H1 (cell line): ENCODE results near the gene ABCG1. TPM values are rescaled to one million over a fixed set of nuclear protein-coding genes. Genes with fewer than 3 reads are reported as not detected.

Experiments
- CTCF ChIA-PET: fragments of 300-600 bp; sonication (Branson Sonifier 250); formaldehyde crosslinking; loops from one replicate; lab custom pipeline; 2021; ENCODE audit not compliant: partially characterized antibody; lab: Charles Lee
- POLR2A ChIA-PET: fragments of 300-600 bp; sonication (Branson Sonifier 250); formaldehyde crosslinking; loops from one replicate; lab custom pipeline; 2021; ENCODE audit warnings: inconsistent platforms; ENCODE audit not compliant: partially characterized antibody; lab: Charles Lee
- DNase-seq, 2 experiments: peaks; one replicate each; pipeline versions ENCODE4 v3.0.0 to v3.0.0-alpha.2; 2010 to 2022; ENCODE audit warnings: low spot score in 2 of 2, low read depth in 1 of 2, mixed read lengths in 1 of 2
- FAIRE-seq: peaks from 2 replicates; lab custom pipeline; 2011; peaks lifted over from hg19 to GRCh38; lab: Jason Lieb, UNC
- H2AFZ ChIP-seq: 2 replicates; pipeline ENCODE4 v1.8.1; 2012; ENCODE audit warnings: low read length, inconsistent platforms
- H2AK5ac ChIP-seq: 2 replicates; pipeline ENCODE4 v1.6.1; 2013; ENCODE audit warnings: low read depth, low read length
- H2BK120ac ChIP-seq: replicated peaks from 2 replicates; pipeline ENCODE3; 2013; ENCODE audit warnings: low read depth, low read length, inconsistent platforms
- H2BK12ac ChIP-seq: 2 replicates; pipeline ENCODE4 v1.6.1; 2013; ENCODE audit warnings: low read depth, low read length
- H2BK15ac ChIP-seq: 2 replicates; pipeline ENCODE4 v1.6.1; 2013; ENCODE audit warnings: low read length
- H2BK20ac ChIP-seq: 2 replicates; pipeline ENCODE4 v1.6.1; 2013; ENCODE audit warnings: low read length
- H2BK5ac ChIP-seq: 2 replicates; pipeline ENCODE4 v1.6.1; 2013; ENCODE audit warnings: low read depth, low read length
- H3K14ac ChIP-seq: 2 replicates; pipeline ENCODE4 v1.6.1; 2013; ENCODE audit warnings: inconsistent platforms; ENCODE audit not compliant: insufficient read length
- H3K18ac ChIP-seq: 2 replicates; pipeline ENCODE4 v1.6.1; 2013; ENCODE audit warnings: low read length; ENCODE audit errors: extremely low read depth
- H3K23ac ChIP-seq: 2 replicates; pipeline ENCODE4 v1.6.1; 2013; ENCODE audit warnings: inconsistent platforms; ENCODE audit not compliant: insufficient read length
- H3K23me2 ChIP-seq: 2 replicates; pipeline ENCODE4 v1.6.1; 2013; ENCODE audit warnings: low read depth, low read length
- H3K27ac ChIP-seq: 2 replicates; pipeline ENCODE4 v1.6.1; 2011; ENCODE audit warnings: low read depth, low read length, inconsistent platforms
- H3K27me3 ChIP-seq, 4 experiments: replicated peaks in 1 of 4; 1 replicate in 1 of 4; 2 replicates in 3 of 4; pipeline versions ENCODE4 v1.6.1 to v1.8.1; 2011 to 2013; ENCODE audit warnings: low read length in 3 of 4, mild to moderate bottlenecking in 3 of 4, inconsistent platforms in 2 of 4, mixed read lengths in 2 of 4, moderate library complexity in 1 of 4; ENCODE audit not compliant: control insufficient read depth in 3 of 4, insufficient read depth in 3 of 4; ENCODE audit errors: extremely low read depth in 1 of 4
- H3K36me3 ChIP-seq, 4 experiments: 2 replicates each; pipeline versions ENCODE4 v1.6.1 to v1.8.1; 2011 to 2013; ENCODE audit warnings: mild to moderate bottlenecking in 4 of 4, low read length in 3 of 4, moderate library complexity in 2 of 4, control low read depth in 1 of 4, inconsistent platforms in 1 of 4; ENCODE audit not compliant: insufficient read depth in 4 of 4, control insufficient read depth in 2 of 4
- H3K4ac ChIP-seq: replicated peaks from 2 replicates; pipeline ENCODE3; 2013; ENCODE audit warnings: low read length, low read depth, mixed read lengths, inconsistent platforms; ENCODE audit not compliant: insufficient read length
- H3K4me1 ChIP-seq, 4 experiments: replicated peaks in 1 of 4; 1 replicate in 1 of 4; 2 replicates in 3 of 4; pipeline versions ENCODE4 v1.6.1 to v1.8.1; 2011 to 2013; ENCODE audit warnings: low read length in 3 of 4, inconsistent platforms in 2 of 4, mixed read lengths in 1 of 4; ENCODE audit not compliant: insufficient read depth in 4 of 4, control insufficient read depth in 3 of 4
- H3K4me2 ChIP-seq, 2 experiments: 2 replicates each; pipeline versions ENCODE4 v1.6.1 to v1.8.1; 2011 to 2013; ENCODE audit warnings: low read depth in 2 of 2, low read length in 2 of 2, control low read depth in 1 of 2, inconsistent platforms in 1 of 2, mild to moderate bottlenecking in 1 of 2; ENCODE audit not compliant: insufficient read depth in 1 of 2
- H3K4me3 ChIP-seq, 4 experiments: fragments of 200-600, 300-600 bp in 1 of 4; sonication (generic), shearing (Covaris generic), sonication (Bioruptor Twin) in 1 of 4; 2 replicates each; pipeline versions ENCODE4 v1.5.1 to v1.8.1; 2011 to 2016; ENCODE audit warnings: low read length in 4 of 4, low read depth in 3 of 4, control low read depth in 2 of 4, inconsistent platforms in 2 of 4, mild to moderate bottlenecking in 2 of 4, mixed read lengths in 1 of 4, moderate library complexity in 1 of 4; ENCODE audit not compliant: insufficient read depth in 2 of 4; ENCODE audit errors: extremely low read depth in 1 of 4
- H3K56ac ChIP-seq: replicated peaks from 2 replicates; pipeline ENCODE3; 2013; ENCODE audit warnings: low read depth, mild to moderate bottlenecking, mixed read lengths, low read length, inconsistent platforms; ENCODE audit not compliant: insufficient read length
- H3K79me1 ChIP-seq: 2 replicates; pipeline ENCODE4 v1.6.1; 2013; ENCODE audit warnings: low read depth, low read length, control low read depth
- H3K79me2 ChIP-seq, 2 experiments: 2 replicates each; pipeline versions ENCODE4 v1.6.1 to v1.8.1; 2012 to 2013; ENCODE audit warnings: low read length in 2 of 2, mild to moderate bottlenecking in 2 of 2, inconsistent platforms in 1 of 2; ENCODE audit not compliant: insufficient read depth in 2 of 2, control insufficient read depth in 1 of 2
- H3K9ac ChIP-seq, 4 experiments: replicated peaks in 1 of 4; 1 replicate in 1 of 4; 2 replicates in 3 of 4; pipeline versions ENCODE4 v1.6.1 to v1.8.1; 2011 to 2013; ENCODE audit warnings: low read depth in 3 of 4, low read length in 3 of 4, control low read depth in 2 of 4, mild to moderate bottlenecking in 2 of 4, moderate library complexity in 2 of 4, inconsistent platforms in 1 of 4; ENCODE audit errors: extremely low read depth in 1 of 4
- H3K9me3 ChIP-seq, 2 experiments: 2 replicates each; pipeline versions ENCODE4 v1.6.1 to v1.8.1; 2012 to 2013; ENCODE audit warnings: mild to moderate bottlenecking in 2 of 2, moderate library complexity in 2 of 2, control low read depth in 1 of 2, inconsistent platforms in 1 of 2, low read depth in 1 of 2, low read length in 1 of 2, mixed read lengths in 1 of 2; ENCODE audit not compliant: insufficient read depth in 2 of 2
- H4K20me1 ChIP-seq, 2 experiments: replicated peaks in 1 of 2; 2 replicates each; pipeline versions ENCODE3 to v1.8.1; 2011 to 2013; ENCODE audit warnings: inconsistent platforms in 2 of 2, low read length in 2 of 2, mild to moderate bottlenecking in 1 of 2; ENCODE audit not compliant: insufficient read depth in 2 of 2, control insufficient read depth in 1 of 2
- H4K5ac ChIP-seq: 2 replicates; pipeline ENCODE4 v1.6.1; 2013; ENCODE audit warnings: low read length, low read depth, mixed read lengths, inconsistent platforms; ENCODE audit not compliant: insufficient read length
- H4K8ac ChIP-seq: 2 replicates; pipeline ENCODE4 v1.8.0; 2013; ENCODE audit warnings: mild to moderate bottlenecking, moderate library complexity, low read length, inconsistent platforms; ENCODE audit not compliant: insufficient read depth; ENCODE audit errors: extremely low read depth
- H4K91ac ChIP-seq: replicated peaks from 2 replicates; pipeline ENCODE3; 2013; ENCODE audit warnings: low read length, mixed read lengths, inconsistent platforms; ENCODE audit not compliant: insufficient read length
- CTCF ChIP-seq, 3 experiments: IDR thresholded peaks; 1 replicate in 2 of 3; 2 replicates in 1 of 3; pipeline versions ENCODE4 v1.5.1 to v1.6.1; 2011; ENCODE audit warnings: low read length in 3 of 3, mild to moderate bottlenecking in 3 of 3, inconsistent platforms in 2 of 3, low read depth in 1 of 3, moderate library complexity in 1 of 3; ENCODE audit not compliant: insufficient read depth in 1 of 3; ENCODE audit errors: control extremely low read depth in 1 of 3
- EZH2 ChIP-seq: fragments of 200-600 bp; sonication (generic); IDR thresholded peaks from 2 replicates; pipeline ENCODE4 v1.7.1; 2012; ENCODE audit warnings: low read depth, mild to moderate bottlenecking, moderate library complexity, low read length, inconsistent platforms; ENCODE audit not compliant: severe bottlenecking
- NRF1 ChIP-seq: IDR thresholded peaks from 2 replicates; pipeline ENCODE4 v1.6.1; 2011; ENCODE audit warnings: mild to moderate bottlenecking, low read depth, low read length, improper control_type of control experiment
- RXRA ChIP-seq: IDR thresholded peaks from 2 replicates; pipeline ENCODE4 v1.6.1; 2011; ENCODE audit warnings: low read depth, mild to moderate bottlenecking, low read length, moderate library complexity; ENCODE audit not compliant: insufficient read depth
- SP1 ChIP-seq: IDR thresholded peaks from 2 replicates; pipeline ENCODE4 v1.6.1; 2011; ENCODE audit warnings: low read depth, low read length
- TCF12 ChIP-seq: IDR thresholded peaks from 2 replicates; pipeline ENCODE4 v1.6.1; 2011; ENCODE audit warnings: low read depth, mild to moderate bottlenecking, low read length
- USF2 ChIP-seq: IDR thresholded peaks from 2 replicates; pipeline ENCODE4 v1.6.1; 2011; ENCODE audit warnings: low read length, improper control_type of control experiment
- ZNF274 ChIP-seq: IDR thresholded peaks from 2 replicates; pipeline ENCODE4 v1.7.0; 2012; ENCODE audit warnings: low read length, borderline replicate concordance; ENCODE audit errors: extremely low read depth
- WGBS, 2 experiments: shearing (Covaris generic) in 1 of 2; methylation state at CpG; one replicate each; pipeline versions ENCODE4 v1.1.6 to v1.1.7; 2013 to 2015; ENCODE audit warnings: low lambda C conversion rate in 2 of 2, mixed read lengths in 2 of 2, inconsistent platforms in 1 of 2, low coverage in 1 of 2, missing lambda C conversion rate in 1 of 2; ENCODE audit not compliant: insufficient replicate concordance in 2 of 2, insufficient coverage in 1 of 2, insufficient read length in 1 of 2; ENCODE audit errors: extremely low coverage in 1 of 2, missing lambda C conversion rate in 1 of 2; 5-methylcytosine and 5-hydroxymethylcytosine counted together
- polyA plus RNA-seq, 7 experiments: library from polyadenylated mRNA; depleted of rRNA in 3 of 7; stranded (reverse) in 5 of 7; unstranded in 2 of 7; fragments of >200 nt in 5 of 7; fragments of 200-250 nt in 2 of 7; gene quantifications; 1 replicate in 5 of 7; 2 replicates in 1 of 7; 4 replicates in 1 of 7; pipeline versions ENCODE4 v1.2.1 to v1.2.3, GENCODE V29; 2011 to 2013; ENCODE audit warnings: missing spikeins in 2 of 7, mixed read lengths in 2 of 7
- total RNA-seq: library from RNA; stranded (reverse); fragmentation: NEBNext Ultra II Directional; extraction: Animal tissue kit (Norgen Biotek cat#: 25700); gene quantifications from 2 replicates; pipeline ENCODE4 v1.2.1, GENCODE V29; 2021

The ABCG1 gene
- total and polyA plus RNA-seq, 2 of the 8 experiments (the other 6 are each of a cell fraction or from before 2014, with no cell fraction given) = 2.1 to 4.0 TPM

- Histone ChIP-seq H2BK5ac (no peak overlapping the region), H3K36me3 (no peaks in the 10 kb centered on the region), H4K8ac (no peak overlapping the region), H3K4ac (no peak overlapping the region), H3K79me2 (no peaks in the 10 kb centered on the region), H4K5ac (no peak overlapping the region), H3K79me1 (no peaks in the 10 kb centered on the region), H3K4me2 (no peak overlapping the region), H3K23ac (no peak overlapping the region), H3K56ac (no peak overlapping the region), H2BK20ac (no peak overlapping the region), H2BK15ac (peak overlapping the region; percentile 5; the same call in 1 of the 2 replicates), H3K9me3 (peaks cover 11 to 16% of the 10 kb centered on the region in 2 experiments), H2AK5ac (no peak overlapping the region), H3K14ac (no peak overlapping the region), H3K4me3 (no peak overlapping the region), H2BK120ac (no peak overlapping the region), H3K27me3 (peaks cover 8 to 33% (median 21%) of the 10 kb centered on the region in 4 experiments), H3K18ac (no peak overlapping the region), H3K4me1 (peaks cover 0 to 4% (median 2%) of the 10 kb centered on the region in 4 experiments; a peak in 4 of 7 replicates), H2BK12ac (no peak overlapping the region), H4K20me1 (peaks cover 0 to 2% of the 10 kb centered on the region in 2 experiments), H2AFZ (no peak overlapping the region), H3K27ac (no peak overlapping the region), H4K91ac (no peak overlapping the region), H3K9ac (no peak overlapping the region), H3K23me2 (peaks cover 6% of the 10 kb centered on the region)
- ChIA-PET CTCF (interaction anchor here (0.6 to 1.4 kb wide), 3 partner anchors 18 to 109 kb away, joined by 3 to 5 read pairs (median 3); no protein-coding TSS in a partner anchor), POLR2A (interaction anchor here (1.4 kb wide), 1 partner anchor 12 kb away, joined by 3 read pairs; no protein-coding TSS in a partner anchor)
- 94% methylated on average over 9 of the region's 9 CpGs; no CpG with 5 or more reads in 1 of the 2 experiments for WGBS, 2 experiments
- DNase-seq = no peak
- no peak for FAIRE-seq
- TF ChIP-seq NRF1 (no peak), EZH2 (no peak), CTCF (IDR thresholded peaks at IDR 0.05; ENCODE audit: control extremely low read depth in 1 of 3, insufficient read depth in 1 of 3, low read depth in 1 of 3, low read length in 3 of 3) (no peak), SP1 (no peak), ZNF274 (no peak), TCF12 (no peak), USF2 (no peak), RXRA (no peak)
Measured at GRCh38 chr21:42215942-42216725, 2.8 kb upstream of the ABCG1 start.
